GM23248 (cell line): ENCODE measurements around the gene GPBAR1. TPM values are rescaled to one million over a fixed set of nuclear protein-coding genes. Genes with fewer than 3 reads are reported as not detected.

Source experiments
- DNase-seq: peaks from one replicate; pipeline ENCODE4 v3.0.0-alpha.2; 2015
- H2AFZ ChIP-seq: fragments of 200-600 bp; sonication (generic); 2 replicates; pipeline ENCODE4 v1.6.1; 2016; ENCODE audit warnings: antibody characterized with exemption
- H3F3A ChIP-seq: fragments of 200-600 bp; sonication (generic); 2 replicates; pipeline ENCODE4 v1.6.1; 2016; ENCODE audit warnings: mild to moderate bottlenecking, antibody characterized with exemption, mixed run types; ENCODE audit not compliant: insufficient read depth
- H3K27ac ChIP-seq: fragments of 200-600 bp; sonication (generic); 2 replicates; pipeline ENCODE4 v1.5.1; 2016; ENCODE audit warnings: mild to moderate bottlenecking
- H3K27me3 ChIP-seq: fragments of 200-600 bp; sonication (generic); replicated peaks from 2 replicates; pipeline ENCODE4 v1.6.1; 2016; ENCODE audit warnings: mild to moderate bottlenecking; ENCODE audit not compliant: insufficient read depth
- H3K36me3 ChIP-seq: fragments of 200-600 bp; sonication (generic); 2 replicates; pipeline ENCODE4 v1.6.1; 2016; ENCODE audit warnings: low read depth, mild to moderate bottlenecking
- H3K4me1 ChIP-seq: fragments of 200-600 bp; sonication (generic); 2 replicates; pipeline ENCODE4 v1.6.1; 2016; ENCODE audit warnings: mild to moderate bottlenecking; ENCODE audit not compliant: insufficient read depth
- H3K4me2 ChIP-seq: fragments of 200-600 bp; sonication (generic); one replicate; pipeline ENCODE4 v1.6.1; 2016; ENCODE audit warnings: mild to moderate bottlenecking; ENCODE audit not compliant: unreplicated experiment
- H3K4me3 ChIP-seq: fragments of 200-600 bp; sonication (generic); 2 replicates; pipeline ENCODE4 v1.5.1; 2016; ENCODE audit warnings: mild to moderate bottlenecking
- H3K79me2 ChIP-seq: fragments of 200-600 bp; sonication (generic); 2 replicates; pipeline ENCODE4 v1.6.1; 2016; ENCODE audit warnings: mild to moderate bottlenecking; ENCODE audit not compliant: insufficient read depth
- H3K9ac ChIP-seq: fragments of 200-600 bp; sonication (generic); 2 replicates; pipeline ENCODE4 v1.6.1; 2016; ENCODE audit warnings: mild to moderate bottlenecking
- H3K9me2 ChIP-seq: fragments of 200-600 bp; sonication (generic); 2 replicates; pipeline ENCODE4 v1.6.1; 2016; ENCODE audit warnings: mixed run types, mild to moderate bottlenecking, moderate library complexity; ENCODE audit not compliant: insufficient read depth
- H3K9me3 ChIP-seq: fragments of 200-600 bp; sonication (generic); one replicate; pipeline ENCODE4 v1.6.1; 2017; ENCODE audit warnings: low read depth
- H4K20me1 ChIP-seq: fragments of 200-600 bp; sonication (generic); 2 replicates; pipeline ENCODE4 v1.6.0; 2016; ENCODE audit not compliant: insufficient read depth
- EZH2 ChIP-seq: fragments of 200-600 bp; sonication (generic); IDR thresholded peaks from 2 replicates; pipeline ENCODE4 v1.6.1; 2018; ENCODE audit warnings: antibody characterized with exemption, mild to moderate bottlenecking; ENCODE audit not compliant: insufficient read depth, poor library complexity, severe bottlenecking
- EZH2phosphoT487 ChIP-seq: fragments of 200-600 bp; sonication (generic); IDR thresholded peaks from 2 replicates; pipeline ENCODE4 v1.6.1; 2018; ENCODE audit warnings: antibody characterized with exemption, moderate library complexity, mild to moderate bottlenecking, low read depth; ENCODE audit not compliant: insufficient read depth
- WGBS, 2 experiments: methylation state at CpG; one replicate each; pipeline ENCODE4 v1.1.6; 2015 to 2017; ENCODE audit warnings: low lambda C conversion rate in 2 of 2, low coverage in 1 of 2; ENCODE audit errors: missing lambda C conversion rate in 2 of 2; 5-methylcytosine and 5-hydroxymethylcytosine counted together
- in situ Hi-C: fragments of 300-500 bp; cut with MboI; formaldehyde crosslinking; loops from 2 replicates; pipeline ENCODE4 v1.15.0; 2020
- polyA plus RNA-seq: library from polyadenylated mRNA; unstranded; fragments of >200 nt; fragmentation: Nextera tagmentation; extraction: Ambion mirVana; gene quantifications from 2 replicates; pipeline ENCODE4 v1.2.1, GENCODE V29; 2016
- total RNA-seq: library from RNA; depleted of rRNA; stranded (reverse); fragments of >200 nt; shearing (Covaris generic); gene quantifications from 2 replicates; pipeline ENCODE4 v1.2.3, GENCODE V29; 2014

GPBAR1 gene
- total and polyA plus RNA-seq, 2 experiments from 2014 or later, result not detected

DNA sequence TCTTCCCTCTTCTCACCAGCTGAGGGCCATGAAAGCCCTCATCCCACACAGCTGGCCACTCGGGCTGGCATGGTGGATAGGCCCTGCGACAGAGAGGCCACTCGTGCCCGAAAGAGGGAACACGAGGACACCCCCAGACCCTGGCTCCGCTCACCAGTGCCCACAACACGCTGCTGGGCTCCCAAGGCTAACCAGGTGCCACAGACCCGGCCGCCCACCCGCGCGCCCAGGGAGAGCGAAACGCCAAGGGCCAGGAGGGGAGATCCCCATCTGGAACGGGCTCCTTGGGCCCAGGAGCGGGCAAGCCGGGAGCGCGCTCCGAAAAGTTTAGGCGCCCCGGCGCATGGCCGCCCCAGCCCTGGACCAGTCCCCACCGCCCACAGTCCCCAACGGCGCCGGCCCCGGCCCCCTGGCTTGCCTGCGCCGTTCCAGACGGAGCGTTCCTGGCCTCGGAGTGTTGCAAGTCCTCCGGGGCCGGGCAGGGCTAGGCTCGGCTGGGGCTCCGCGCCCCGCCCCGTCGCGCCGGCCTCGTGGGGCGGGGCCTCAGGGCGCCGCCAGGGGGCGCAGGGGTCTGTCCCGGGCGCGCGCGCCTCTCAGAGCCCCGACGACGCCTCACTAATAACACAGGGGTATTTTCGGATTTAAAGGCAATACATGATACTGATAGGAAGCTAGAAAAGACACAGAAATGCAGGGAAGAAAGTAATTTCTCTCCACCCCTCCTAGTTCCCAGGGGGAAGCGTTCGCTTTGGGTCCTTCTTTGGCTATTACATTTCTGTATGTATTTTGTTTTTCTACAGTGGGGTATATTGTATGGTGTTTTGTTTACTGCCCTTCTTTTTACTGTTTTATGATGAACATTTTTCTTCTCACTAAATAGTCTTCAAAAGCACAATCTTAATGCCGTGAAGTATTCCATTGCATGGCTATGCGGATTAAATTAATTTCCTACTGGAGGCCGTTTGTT is 31.5 kb downstream of the GPBAR1 start, which contains the start of gene TMBIM1:
TMBIM1 (minus strand) TSS at position 456 of the 967 bp plus-strand sequence. CDS start 10,362 bp downstream, outside the sequence.
- peak within 1 kb of the TSS; percentile 81 for H3K27ac ChIP-seq
- no peaks in the 10 kb centered on the region for H3K9me2 ChIP-seq
- no peaks in the 10 kb centered on the region for H3K9me3 ChIP-seq
- WGBS, 2 experiments, result 3 to 5% methylated on average over 47 to 52 of the region's 63 CpGs
- no peaks in the 10 kb centered on the region for H4K20me1 ChIP-seq
- TF ChIP-seq EZH2 (no peak), EZH2phosphoT487 (no peak)
- DNase-seq, result peak; percentile 93
- peak within 1 kb of the TSS; percentile 92 for H3K4me2 ChIP-seq
- H3K9ac ChIP-seq, result peak within 1 kb of the TSS; percentile 93
- H3K79me2 ChIP-seq, result peaks cover 55% of the 10 kb centered on the region
- H3K27me3 ChIP-seq, result no peaks in the 10 kb centered on the region
- peak within 1 kb of the TSS; percentile 89 for H3K4me3 ChIP-seq
- in situ Hi-C loops, result no loop called here
- no peaks in the 10 kb centered on the region for H3K36me3 ChIP-seq
- H2AFZ ChIP-seq, result peak within 1 kb of the TSS; percentile 95
- peaks cover 31% of the 10 kb centered on the region for H3K4me1 ChIP-seq
- H3F3A ChIP-seq, result peaks cover 26% of the 10 kb centered on the region

DNA sequence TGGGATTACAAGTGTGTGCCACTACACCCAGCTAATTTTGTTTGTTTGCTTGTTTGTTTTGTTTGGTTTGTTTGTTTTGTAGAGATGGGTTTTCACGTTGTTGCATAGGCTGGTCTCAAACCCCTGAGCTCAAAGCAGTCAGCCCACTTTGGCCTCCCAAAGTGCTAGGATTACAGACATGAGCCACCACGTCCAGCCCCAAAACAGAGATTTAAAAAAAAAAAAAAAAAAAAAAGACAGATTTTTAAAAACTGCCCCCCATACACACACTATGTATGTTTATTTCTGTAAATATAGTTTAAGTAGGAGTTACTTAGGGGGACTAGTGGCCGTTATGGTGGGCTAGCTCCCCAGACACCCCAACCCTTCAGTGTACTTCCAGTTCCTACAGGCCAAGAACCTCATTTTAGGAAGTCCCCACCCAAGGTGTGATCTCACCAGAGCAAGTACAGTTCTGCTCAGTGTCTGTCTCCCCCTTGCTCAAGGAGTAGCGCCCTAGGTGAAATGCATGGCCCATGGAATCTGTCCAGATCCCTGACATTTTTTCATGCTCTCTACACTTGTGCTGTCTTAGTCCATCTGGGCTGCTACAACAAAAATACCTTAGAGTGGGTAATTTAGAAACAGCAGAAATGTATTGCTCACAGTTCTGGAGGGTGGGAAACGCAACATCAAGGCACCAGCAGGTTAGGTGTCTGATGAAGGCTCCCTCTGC is 33.1 kb downstream of the GPBAR1 start:
- DNase-seq, result no peak
- Histone ChIP-seq H3K4me3 (no peak overlapping the region), H3K9ac (no peak overlapping the region), H3K27me3 (no peaks in the 10 kb centered on the region), H3F3A (peaks cover 11% of the 10 kb centered on the region), H3K79me2 (peaks cover 40% of the 10 kb centered on the region), H3K36me3 (no peaks in the 10 kb centered on the region), H3K4me2 (no peak overlapping the region), H2AFZ (no peak overlapping the region), H3K4me1 (peaks cover 24% of the 10 kb centered on the region), H3K9me2 (no peaks in the 10 kb centered on the region), H3K27ac (no peak overlapping the region), H3K9me3 (no peaks in the 10 kb centered on the region), H4K20me1 (no peaks in the 10 kb centered on the region)
- WGBS, 2 experiments, result 67 to 71% methylated on average over 5 of the region's 5 CpGs
- in situ Hi-C loops, result no loop called here
- TF ChIP-seq EZH2phosphoT487, result no peak
- no peak for TF ChIP-seq EZH2

DNA sequence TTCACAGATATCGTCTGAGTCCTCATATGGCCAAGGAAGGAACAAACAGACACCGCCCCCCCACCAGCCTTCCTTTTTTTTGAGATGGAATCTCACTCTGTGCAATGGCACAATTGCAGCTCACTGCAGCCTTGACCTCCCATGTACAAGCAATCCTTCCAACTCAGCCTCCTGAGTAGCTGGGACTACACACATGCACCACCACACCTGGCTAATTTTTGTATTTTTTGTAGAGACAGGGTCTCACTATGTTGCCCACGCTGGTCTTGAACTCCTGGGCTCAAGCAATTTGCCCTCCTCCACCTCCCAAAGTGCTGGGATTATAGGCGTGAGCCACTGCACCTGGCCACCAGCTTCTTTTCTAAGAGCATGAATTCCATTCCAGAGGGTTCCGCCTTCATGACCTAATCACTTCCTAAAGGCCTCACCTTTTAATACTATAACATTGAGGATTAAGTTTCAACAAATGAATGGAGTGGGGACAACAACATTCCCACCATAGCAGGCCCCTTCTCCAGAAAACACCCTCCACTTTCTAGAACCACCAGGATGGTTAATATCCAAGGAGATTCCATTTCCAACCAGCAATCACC is 33.7 kb downstream of the GPBAR1 start:
- Histone ChIP-seq H4K20me1 (no peaks in the 10 kb centered on the region), H3K4me2 (no peak overlapping the region), H3F3A (peaks cover 7% of the 10 kb centered on the region), H3K9ac (no peak overlapping the region), H2AFZ (no peak overlapping the region), H3K4me1 (peaks cover 23% of the 10 kb centered on the region), H3K36me3 (no peaks in the 10 kb centered on the region), H3K27me3 (no peaks in the 10 kb centered on the region), H3K27ac (no peak overlapping the region), H3K9me3 (no peaks in the 10 kb centered on the region), H3K79me2 (peaks cover 33% of the 10 kb centered on the region), H3K9me2 (no peaks in the 10 kb centered on the region), H3K4me3 (no peak overlapping the region)
- in situ Hi-C loops, result no loop called here
- TF ChIP-seq EZH2, result no peak
- TF ChIP-seq EZH2phosphoT487, result no peak
- DNase-seq, result no peak
- 89 to 92% methylated on average over 5 of the region's 5 CpGs for WGBS, 2 experiments

DNA sequence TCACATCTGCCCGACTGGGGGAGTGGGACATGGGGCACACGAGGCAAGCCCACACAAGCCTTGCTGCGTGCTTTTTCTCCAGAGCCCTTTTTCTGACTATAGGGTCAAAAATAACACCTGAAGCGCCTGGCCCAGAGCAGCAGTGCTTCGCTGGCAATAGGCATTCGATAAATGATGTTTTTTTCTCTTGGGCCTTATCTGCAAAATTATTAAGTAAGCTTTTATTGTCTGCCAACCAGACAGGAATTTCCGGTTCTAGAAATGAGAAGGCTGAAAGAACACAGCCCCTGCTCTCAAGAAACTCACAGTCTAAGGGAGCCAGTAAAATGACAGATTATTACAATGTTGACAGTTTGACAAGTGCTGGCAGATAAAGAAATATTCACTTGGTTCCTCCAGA is 34.2 kb downstream of the GPBAR1 start:
- Histone ChIP-seq H3K27ac (no peak overlapping the region), H3K4me1 (peaks cover 20% of the 10 kb centered on the region), H3K27me3 (no peaks in the 10 kb centered on the region), H2AFZ (no peak overlapping the region), H3K4me3 (no peak overlapping the region), H3K9me3 (no peaks in the 10 kb centered on the region), H4K20me1 (no peaks in the 10 kb centered on the region), H3K9me2 (no peaks in the 10 kb centered on the region), H3F3A (peaks cover 7% of the 10 kb centered on the region), H3K4me2 (no peak overlapping the region), H3K79me2 (peaks cover 28% of the 10 kb centered on the region), H3K36me3 (no peaks in the 10 kb centered on the region), H3K9ac (no peak overlapping the region)
- TF ChIP-seq EZH2 (no peak), EZH2phosphoT487 (no peak)
- DNase-seq, result no peak
- in situ Hi-C loops, result no loop called here
- 80 to 85% methylated on average over 7 of the region's 7 CpGs for WGBS, 2 experiments
